Body of pancreas (tissue), 4 donors: Measurements from ENCODE around the gene SYNGR3.

ENCODE experiments used
- POLR2A ChIP-seq, 3 donors: fragments of 450-650 bp; IDR thresholded peaks; one replicate each; pipeline ENCODE4 v1.6.1; 2016; ENCODE audit warnings: antibody characterized with exemption in 3 of 3, mild to moderate bottlenecking in 2 of 3
- TF ChIP-seq, protein P1 (sequence below), 7 experiments: fragments of 450-650 bp in 4 of 7; fragments of 200-600 bp in 3 of 7; sonication (generic) in 3 of 7; IDR thresholded peaks; one replicate each; pipeline ENCODE4 v1.5.1; 2016 to 2019; ENCODE audit warnings: antibody characterized with exemption in 7 of 7

DNA sequence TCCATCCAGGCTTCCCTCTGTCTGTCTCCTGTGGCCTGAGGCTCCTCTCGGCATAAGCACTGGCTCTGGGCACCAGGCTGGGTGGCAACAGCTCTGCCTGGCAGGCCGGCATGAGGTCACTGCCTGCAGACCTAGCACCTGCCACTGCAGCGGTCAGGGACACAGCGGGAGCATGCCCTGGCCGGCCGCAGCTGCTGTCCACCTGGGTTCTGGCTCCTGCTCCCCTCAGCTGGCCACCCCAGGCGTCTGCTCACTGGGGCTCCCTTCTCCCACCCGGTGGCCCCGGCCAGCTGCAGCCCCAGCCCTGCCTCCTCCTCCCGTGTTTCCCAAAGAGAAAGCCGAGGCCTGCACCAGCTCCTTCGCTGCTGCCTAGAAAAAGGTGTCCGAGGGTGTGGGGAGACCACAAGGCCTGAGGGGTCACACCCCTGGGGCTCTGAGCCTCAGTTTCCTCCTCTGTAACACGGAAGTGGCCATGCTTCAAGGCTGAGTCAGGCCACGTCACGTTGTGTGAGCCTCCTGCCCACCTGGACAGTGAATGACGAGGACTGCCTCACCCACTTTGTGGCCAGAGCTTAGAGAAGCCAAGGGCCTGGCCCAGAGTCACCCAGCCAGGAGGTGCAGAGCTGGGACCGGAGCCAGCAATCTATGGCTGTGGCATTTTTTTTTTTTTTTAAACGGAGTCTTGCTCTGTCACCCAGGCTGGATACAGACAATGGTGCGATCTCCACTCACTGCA, 51.2 kb downstream of the SYNGR3 start:
- TF ChIP-seq, protein P1, sequence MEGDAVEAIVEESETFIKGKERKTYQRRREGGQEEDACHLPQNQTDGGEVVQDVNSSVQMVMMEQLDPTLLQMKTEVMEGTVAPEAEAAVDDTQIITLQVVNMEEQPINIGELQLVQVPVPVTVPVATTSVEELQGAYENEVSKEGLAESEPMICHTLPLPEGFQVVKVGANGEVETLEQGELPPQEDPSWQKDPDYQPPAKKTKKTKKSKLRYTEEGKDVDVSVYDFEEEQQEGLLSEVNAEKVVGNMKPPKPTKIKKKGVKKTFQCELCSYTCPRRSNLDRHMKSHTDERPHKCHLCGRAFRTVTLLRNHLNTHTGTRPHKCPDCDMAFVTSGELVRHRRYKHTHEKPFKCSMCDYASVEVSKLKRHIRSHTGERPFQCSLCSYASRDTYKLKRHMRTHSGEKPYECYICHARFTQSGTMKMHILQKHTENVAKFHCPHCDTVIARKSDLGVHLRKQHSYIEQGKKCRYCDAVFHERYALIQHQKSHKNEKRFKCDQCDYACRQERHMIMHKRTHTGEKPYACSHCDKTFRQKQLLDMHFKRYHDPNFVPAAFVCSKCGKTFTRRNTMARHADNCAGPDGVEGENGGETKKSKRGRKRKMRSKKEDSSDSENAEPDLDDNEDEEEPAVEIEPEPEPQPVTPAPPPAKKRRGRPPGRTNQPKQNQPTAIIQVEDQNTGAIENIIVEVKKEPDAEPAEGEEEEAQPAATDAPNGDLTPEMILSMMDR (IDR thresholded peaks at IDR 0.05): no peak
- no peak for TF ChIP-seq POLR2A (IDR thresholded peaks at IDR 0.05)
